ENCODE data around the gene KIF26A. TPM values are rescaled to one million over a fixed set of nuclear protein-coding genes. Genes with fewer than 3 reads are reported as not detected.

The KIF26A gene
- total RNA-seq, 2 experiments from 2014 or later: 0.35 to 0.50 TPM

DNA sequence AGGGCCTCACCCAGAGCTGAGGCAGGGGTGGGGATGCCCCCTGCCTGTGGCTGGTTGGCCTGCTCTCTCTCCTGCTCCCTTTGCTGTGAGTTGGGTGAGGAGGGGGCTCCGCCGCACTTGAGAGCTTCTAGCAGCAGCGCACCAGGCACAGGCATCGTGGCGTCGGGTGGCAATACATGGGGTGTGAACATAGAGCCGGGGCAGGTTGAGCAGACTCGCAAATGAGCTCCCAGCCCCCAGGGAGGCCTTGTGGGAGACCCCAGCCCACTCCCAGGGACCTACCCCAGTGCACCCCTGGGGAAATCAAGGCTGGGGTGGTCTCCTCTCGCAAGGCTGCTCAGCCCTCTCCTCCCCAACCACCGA lies 54.5 kb downstream of the KIF26A start:
- CTCF ChIA-PET: no interaction called here
- no peaks in the 10 kb centered on the region for H3K9me3 Mint-ChIP-seq
- H3K36me3 Mint-ChIP-seq (ENCODE audit: low read depth): no peaks in the 10 kb centered on the region
- POLR2A ChIA-PET: no interaction called here
- no peak for DNase-seq
- H3K27me3 Mint-ChIP-seq: no peaks in the 10 kb centered on the region
- H3K4me3 Mint-ChIP-seq: no peak overlapping the region
- peaks cover 2% of the 10 kb centered on the region for H3K4me1 Mint-ChIP-seq
- H3K27ac Mint-ChIP-seq: no peak overlapping the region

GRCh38 chr14:104194016-104194415 lies 55.6 kb downstream of the KIF26A start:
- POLR2A ChIA-PET: no interaction called here
- CTCF ChIA-PET: no interaction called here
- H3K4me3 Mint-ChIP-seq: no peak overlapping the region

DNA sequence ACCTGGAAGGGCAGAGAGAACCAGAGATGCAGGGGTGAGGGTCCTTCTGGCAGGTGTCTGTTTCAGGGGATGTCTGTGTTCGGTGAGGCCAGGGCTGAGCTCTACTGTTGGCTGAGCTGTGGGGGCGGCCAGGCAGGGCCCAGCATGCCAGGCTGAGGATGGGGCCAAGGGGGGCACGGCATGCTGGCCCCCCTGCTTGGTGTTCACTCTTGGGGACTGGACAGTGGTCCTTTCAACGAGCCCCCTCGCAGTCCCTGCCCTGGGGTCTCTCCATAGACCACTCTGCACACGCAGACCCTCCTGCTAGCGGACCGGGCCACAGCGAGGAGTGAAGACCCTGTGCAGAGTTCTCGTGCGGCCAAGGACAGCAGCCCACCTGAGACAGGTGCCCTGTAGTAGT lies 56.3 kb downstream of the KIF26A start:
- Mint-ChIP-seq H3K27me3 (no peaks in the 10 kb centered on the region), H3K4me3 (no peak overlapping the region), H3K9me3 (no peaks in the 10 kb centered on the region), H3K27ac (no peak overlapping the region), H3K4me1 (peaks cover 2% of the 10 kb centered on the region), H3K36me3 (ENCODE audit: low read depth) (no peaks in the 10 kb centered on the region)
- DNase-seq: no peak
- ChIA-PET CTCF (no interaction called here), POLR2A (no interaction called here)

More at GRCh38 chr14:104194016-104194415, 55.6 kb downstream of the KIF26A start:
- Mint-ChIP-seq H3K27ac (no peak overlapping the region), H3K36me3 (ENCODE audit: low read depth) (no peaks in the 10 kb centered on the region), H3K27me3 (no peaks in the 10 kb centered on the region), H3K4me1 (peaks cover 2% of the 10 kb centered on the region), H3K9me3 (no peaks in the 10 kb centered on the region)
- DNase-seq: no peak

- H3K27me3 Mint-ChIP-seq: no peaks in the 10 kb centered on the region
- H3K36me3 Mint-ChIP-seq (ENCODE audit: low read depth): no peaks in the 10 kb centered on the region
- ChIA-PET CTCF (no interaction called here), POLR2A (no interaction called here)
- H3K9me3 Mint-ChIP-seq: no peaks in the 10 kb centered on the region
- H3K4me3 Mint-ChIP-seq: no peak overlapping the region
- peaks cover 2% of the 10 kb centered on the region for H3K4me1 Mint-ChIP-seq
- DNase-seq: no peak
- no peak overlapping the region for H3K27ac Mint-ChIP-seq
Observed at GRCh38 chr14:104195361-104195760, 57.0 kb downstream of the KIF26A start.

- CTCF ChIA-PET: no interaction called here
- Mint-ChIP-seq H3K4me3 (no peak overlapping the region), H3K4me1 (peaks cover 2% of the 10 kb centered on the region), H3K27ac (no peak overlapping the region), H3K27me3 (no peaks in the 10 kb centered on the region), H3K9me3 (no peaks in the 10 kb centered on the region), H3K36me3 (ENCODE audit: low read depth) (no peaks in the 10 kb centered on the region)
- POLR2A ChIA-PET: no interaction called here
- DNase-seq: no peak
Observed at GRCh38 chr14:104195878-104196277, 57.5 kb downstream of the KIF26A start.

DNA sequence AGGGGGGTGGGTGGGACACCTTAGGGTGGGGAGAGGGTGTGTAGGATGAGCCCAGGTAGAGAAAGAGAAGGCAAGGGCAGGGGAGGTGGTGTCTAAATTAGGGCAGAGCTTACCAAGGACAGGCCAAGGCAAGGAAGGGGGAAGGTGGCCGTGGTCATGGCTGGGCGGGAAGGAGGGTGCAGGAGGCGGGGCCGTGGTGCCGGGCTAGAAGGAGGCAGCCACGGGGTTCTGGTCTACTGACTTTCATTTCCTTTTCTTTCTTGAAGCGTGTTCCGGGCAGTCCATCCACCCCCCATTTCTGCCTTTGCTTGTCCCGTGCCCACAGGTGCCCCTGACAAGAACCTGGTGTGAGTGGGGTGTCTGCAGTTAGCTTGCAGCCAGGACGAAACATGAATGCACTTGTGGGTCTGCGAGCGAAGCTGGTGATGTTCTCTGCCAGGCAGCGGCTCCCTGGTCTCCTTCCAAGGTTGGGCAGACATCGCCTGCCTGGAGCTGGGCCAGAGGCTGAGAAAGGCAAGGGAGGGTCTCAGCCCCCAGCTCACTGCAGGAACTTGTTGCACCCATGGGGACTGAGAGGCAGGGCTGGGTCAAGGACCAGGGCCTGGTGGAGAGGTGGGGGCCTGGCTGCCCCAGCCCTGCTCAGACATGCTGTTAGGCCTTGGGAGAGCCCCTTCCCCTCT lies 58.2 kb downstream of the KIF26A start:
- no peak overlapping the region for H3K27ac Mint-ChIP-seq

GRCh38 chr14:104197449-104198247 lies 59.3 kb downstream of the KIF26A start:
- Mint-ChIP-seq H3K9me3 (no peaks in the 10 kb centered on the region), H3K4me3 (no peak overlapping the region), H3K36me3 (ENCODE audit: low read depth) (no peaks in the 10 kb centered on the region), H3K4me1 (peaks cover 2% of the 10 kb centered on the region), H3K27me3 (no peaks in the 10 kb centered on the region), H3K27ac (no peak overlapping the region)
- ChIA-PET CTCF (interaction anchor here (1.3 kb wide), 1 partner anchor 8 kb away, joined by 3 read pairs; no protein-coding TSS in a partner anchor), POLR2A (no interaction called here)
- no peak for DNase-seq

More for the DNA sequence above, 58.2 kb downstream of the KIF26A start:
- Mint-ChIP-seq H3K4me3 (no peak overlapping the region), H3K9me3 (no peaks in the 10 kb centered on the region), H3K27me3 (no peaks in the 10 kb centered on the region), H3K4me1 (peaks cover 2% of the 10 kb centered on the region), H3K36me3 (ENCODE audit: low read depth) (no peaks in the 10 kb centered on the region)
- CTCF ChIA-PET: interaction anchor here (1.3 kb wide), 1 partner anchor 9 kb away, joined by 3 read pairs; no protein-coding TSS in a partner anchor
- POLR2A ChIA-PET: no interaction called here
- no peak for DNase-seq

DNA sequence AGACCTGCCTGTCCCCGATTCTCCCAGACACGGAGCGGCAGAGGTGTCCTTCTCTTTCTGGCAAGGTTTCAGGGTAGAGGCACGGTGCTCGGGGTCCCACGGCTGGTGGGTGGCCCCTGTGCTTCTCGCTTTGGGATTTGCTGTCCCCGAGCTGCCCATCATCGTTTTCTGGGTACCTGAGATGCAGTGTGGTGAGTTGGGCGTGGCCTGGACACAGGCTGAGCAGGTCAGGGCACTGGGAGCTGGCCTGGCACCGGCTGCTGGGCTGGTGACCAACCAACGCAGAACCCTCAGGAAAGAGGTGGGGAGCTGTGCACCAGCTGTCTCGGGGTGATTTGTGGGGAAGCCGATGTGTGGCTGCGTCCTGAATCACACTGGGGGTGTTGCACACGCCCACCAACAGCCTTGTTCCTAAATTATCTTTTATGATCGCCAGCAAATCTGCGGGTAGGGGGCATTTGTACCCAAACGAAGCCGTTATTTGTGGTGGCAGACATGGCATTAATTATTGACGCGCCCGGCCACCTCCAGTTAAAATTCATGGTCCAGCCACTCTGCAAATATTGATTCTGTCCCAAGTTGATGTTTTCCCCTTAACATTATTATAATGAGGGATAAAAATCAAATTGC lies 61.0 kb downstream of the KIF26A start:
- Mint-ChIP-seq H3K4me3 (no peak overlapping the region), H3K9me3 (no peaks in the 10 kb centered on the region), H3K27ac (no peak overlapping the region), H3K4me1 (peaks cover 2% of the 10 kb centered on the region), H3K27me3 (no peaks in the 10 kb centered on the region), H3K36me3 (ENCODE audit: low read depth) (no peaks in the 10 kb centered on the region)
- DNase-seq: no peak
- ChIA-PET CTCF (no interaction called here), POLR2A (no interaction called here)

- no peaks in the 10 kb centered on the region for H3K36me3 Mint-ChIP-seq (ENCODE audit: low read depth)
- H3K27ac Mint-ChIP-seq: no peak overlapping the region
- POLR2A ChIA-PET: no interaction called here
- DNase-seq: no peak
- CTCF ChIA-PET: interaction anchor here (0.7 kb wide), 1 partner anchor 909 kb away, joined by 3 read pairs; no protein-coding TSS in a partner anchor
- H3K9me3 Mint-ChIP-seq: no peaks in the 10 kb centered on the region
- peaks cover 2% of the 10 kb centered on the region for H3K4me1 Mint-ChIP-seq
- no peak overlapping the region for H3K4me3 Mint-ChIP-seq
- H3K27me3 Mint-ChIP-seq: no peaks in the 10 kb centered on the region
Observed at GRCh38 chr14:104200106-104200505, 61.7 kb downstream of the KIF26A start.

GRCh38 chr14:104200591-104200990 lies 62.2 kb downstream of the KIF26A start:
- DNase-seq: no peak
- Mint-ChIP-seq H3K4me1 (peaks cover 2% of the 10 kb centered on the region), H3K4me3 (no peak overlapping the region), H3K27ac (no peak overlapping the region), H3K27me3 (no peaks in the 10 kb centered on the region), H3K36me3 (ENCODE audit: low read depth) (no peaks in the 10 kb centered on the region), H3K9me3 (no peaks in the 10 kb centered on the region)
- ChIA-PET POLR2A (no interaction called here), CTCF (interaction anchor here (0.7 kb wide), 1 partner anchor 910 kb away, joined by 3 read pairs; no protein-coding TSS in a partner anchor)

GRCh38 chr14:104201063-104201462 lies 62.7 kb downstream of the KIF26A start:
- peaks cover under 1% of the 10 kb centered on the region for H3K4me1 Mint-ChIP-seq
- H3K36me3 Mint-ChIP-seq (ENCODE audit: low read depth): no peaks in the 10 kb centered on the region
- ChIA-PET POLR2A (no interaction called here), CTCF (no interaction called here)
- no peaks in the 10 kb centered on the region for H3K27me3 Mint-ChIP-seq
- DNase-seq: no peak
- H3K27ac Mint-ChIP-seq: no peak overlapping the region
- H3K9me3 Mint-ChIP-seq: no peaks in the 10 kb centered on the region
- no peak overlapping the region for H3K4me3 Mint-ChIP-seq

GRCh38 chr14:104201496-104201895 lies 63.1 kb downstream of the KIF26A start:
- no peaks in the 10 kb centered on the region for H3K27me3 Mint-ChIP-seq
- H3K36me3 Mint-ChIP-seq (ENCODE audit: low read depth): no peaks in the 10 kb centered on the region
- CTCF ChIA-PET: no interaction called here
- POLR2A ChIA-PET: no interaction called here
- no peak overlapping the region for H3K4me3 Mint-ChIP-seq
- H3K9me3 Mint-ChIP-seq: no peaks in the 10 kb centered on the region
- H3K4me1 Mint-ChIP-seq: no peaks in the 10 kb centered on the region
- no peak overlapping the region for H3K27ac Mint-ChIP-seq
- DNase-seq: no peak

DNA sequence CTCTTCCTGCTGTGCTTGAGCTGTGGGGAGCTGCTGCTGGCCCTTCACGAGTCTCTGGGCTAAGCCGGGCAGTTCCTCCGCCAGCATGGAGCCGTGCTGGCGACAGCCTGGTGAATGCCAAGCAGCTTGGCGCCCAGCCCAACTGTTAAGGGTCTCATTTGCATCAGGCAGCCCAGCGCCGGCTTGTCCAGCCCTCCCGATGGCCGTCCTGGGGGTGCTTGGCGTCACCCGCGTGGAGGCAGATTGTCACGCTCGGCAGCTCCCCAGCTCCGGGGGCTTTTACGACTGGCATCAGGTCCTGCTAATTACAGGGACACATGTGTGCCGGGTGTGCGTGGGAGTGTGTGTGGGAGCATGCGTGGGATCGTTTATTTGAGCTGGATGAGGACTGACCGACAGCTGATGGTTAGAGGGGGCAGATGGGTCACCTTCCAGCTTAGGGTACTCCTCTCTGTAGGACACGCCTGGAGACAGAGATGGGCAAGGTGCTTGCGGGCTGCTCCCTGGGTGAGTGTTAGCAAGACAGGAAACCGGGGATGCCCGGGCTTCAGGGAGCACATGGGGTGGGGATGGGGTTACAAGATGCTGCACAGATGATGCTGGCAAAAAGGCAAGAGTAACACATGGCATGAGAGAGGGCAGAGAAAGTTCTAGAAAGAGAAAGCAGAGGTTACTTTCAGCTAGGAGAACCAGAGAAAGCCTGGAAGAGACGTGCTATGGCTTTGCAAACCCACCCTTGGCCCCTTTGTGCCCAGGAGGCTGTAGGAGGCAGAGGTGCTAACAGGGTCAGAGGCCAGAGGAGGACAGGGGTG lies 64.1 kb downstream of the KIF26A start:
- no peak for DNase-seq
- Mint-ChIP-seq H3K4me3 (no peak overlapping the region), H3K4me1 (no peaks in the 10 kb centered on the region), H3K27me3 (no peaks in the 10 kb centered on the region), H3K9me3 (no peaks in the 10 kb centered on the region), H3K27ac (no peak overlapping the region), H3K36me3 (ENCODE audit: low read depth) (no peaks in the 10 kb centered on the region)
- ChIA-PET POLR2A (no interaction called here), CTCF (no interaction called here)

Data from activated CD4-positive, alpha-beta T cell treated with anti-CD3 and anti-CD28 coated beads, Interleukin-2, amount 10 ng/mL, durations not matched to agents 7 days and 5 days (primary cell).